GM23338 (cell line): Measurements from ENCODE around the gene GSG1L. TPM values are rescaled to one million over a fixed set of nuclear protein-coding genes. Genes with fewer than 3 reads are reported as not detected.

Source experiments
- ATAC-seq: fragments of 200-7000 bp; cut with Tn5 transposase; 3 replicates; pipeline ENCODE4 v1.9.1; 2020
- DNase-seq: peaks from one replicate; pipeline ENCODE4 v3.0.0-alpha.2; 2015; ENCODE audit warnings: low spot score
- H2AFZ ChIP-seq: fragments of 200-600 bp; sonication (generic); 2 replicates; pipeline ENCODE4 v1.8.0; 2016; ENCODE audit warnings: antibody characterized with exemption, mild to moderate bottlenecking, moderate library complexity
- H3F3A ChIP-seq: fragments of 200-600 bp; sonication (generic); replicated peaks from 2 replicates; pipeline ENCODE4 v1.8.0; 2017; ENCODE audit warnings: antibody characterized with exemption, mixed run types, low read depth
- H3K27ac ChIP-seq: fragments of 200-600 bp; sonication (generic); 2 replicates; pipeline ENCODE4 v1.6.1; 2016; ENCODE audit warnings: low read depth
- H3K27me3 ChIP-seq: fragments of 200-600 bp; sonication (generic); 2 replicates; pipeline ENCODE4 v1.8.0; 2016; ENCODE audit warnings: mild to moderate bottlenecking, mixed run types, moderate library complexity; ENCODE audit not compliant: insufficient read depth
- H3K36me3 ChIP-seq: fragments of 200-600 bp; sonication (generic); 2 replicates; pipeline ENCODE4 v1.8.0; 2016; ENCODE audit warnings: mild to moderate bottlenecking; ENCODE audit not compliant: insufficient read depth
- H3K4me1 ChIP-seq: fragments of 200-600 bp; sonication (generic); 2 replicates; pipeline ENCODE4 v1.8.0; 2016; ENCODE audit warnings: mild to moderate bottlenecking, moderate library complexity; ENCODE audit not compliant: insufficient read depth
- H3K4me2 ChIP-seq: fragments of 200-600 bp; sonication (generic); 2 replicates; pipeline ENCODE4 v1.7.1; 2017; ENCODE audit warnings: mixed run types
- H3K4me3 ChIP-seq: fragments of 200-600 bp; sonication (generic); 2 replicates; pipeline ENCODE4 v1.6.1; 2016; ENCODE audit warnings: mixed run types
- H3K79me2 ChIP-seq: fragments of 200-600 bp; sonication (generic); replicated peaks from 2 replicates; pipeline ENCODE4 v1.8.0; 2017; ENCODE audit warnings: mild to moderate bottlenecking; ENCODE audit not compliant: insufficient read depth
- H3K9me2 ChIP-seq: fragments of 200-600 bp; sonication (generic); 2 replicates; pipeline ENCODE4 v1.8.0; 2017; ENCODE audit not compliant: insufficient read depth
- H4K20me1 ChIP-seq: fragments of 200-600 bp; sonication (generic); replicated peaks from 2 replicates; pipeline ENCODE4 v1.8.0; 2017; ENCODE audit warnings: mild to moderate bottlenecking; ENCODE audit not compliant: insufficient read depth
- H3K27ac Mint-ChIP-seq: 2 replicates; pipeline ENCODE4 v1.8.0; 2020; ENCODE audit warnings: inconsistent platforms, mild to moderate bottlenecking, moderate library complexity, mixed read lengths
- H3K27me3 Mint-ChIP-seq: 3 replicates; pipeline ENCODE4 v1.8.0; 2022; ENCODE audit warnings: low read depth, mild to moderate bottlenecking, moderate library complexity, mixed read lengths, inconsistent platforms; ENCODE audit not compliant: insufficient read depth, poor library complexity
- H3K36me3 Mint-ChIP-seq: 3 replicates; pipeline ENCODE4 v1.8.0; 2021; ENCODE audit warnings: low read depth, mild to moderate bottlenecking, inconsistent platforms, moderate library complexity, mixed read lengths
- H3K4me1 Mint-ChIP-seq: 3 replicates; pipeline ENCODE4 v1.8.0; 2020; ENCODE audit warnings: mild to moderate bottlenecking, inconsistent platforms, mixed read lengths
- H3K4me3 Mint-ChIP-seq: 3 replicates; pipeline ENCODE4 v1.8.0; 2021; ENCODE audit warnings: moderate library complexity, mild to moderate bottlenecking, inconsistent platforms, mixed read lengths
- H3K9me3 Mint-ChIP-seq: 3 replicates; pipeline ENCODE4 v1.8.0; 2020; ENCODE audit warnings: moderate library complexity, mild to moderate bottlenecking, inconsistent platforms, mixed read lengths
- CREB1 ChIP-seq: fragments of 250-450 bp; sonication (Bioruptor Pico); IDR thresholded peaks from 2 replicates; pipeline ENCODE4 v1.5.0; 2020; ENCODE audit warnings: low read depth, mild to moderate bottlenecking, moderate library complexity
- CTCF ChIP-seq, 2 experiments: fragments of 200-600 bp in 1 of 2; sonication (generic) in 1 of 2; conservative IDR thresholded peaks; 2 replicates each; pipeline versions ENCODE4 v1.5.1 to v1.6.1; 2016 to 2017; ENCODE audit warnings: antibody characterized with exemption in 2 of 2, low read depth in 2 of 2, mild to moderate bottlenecking in 2 of 2, moderate library complexity in 1 of 2
- ETS1 ChIP-seq: IDR thresholded peaks from 2 replicates; pipeline ENCODE4 v1.6.1; 2016; ENCODE audit warnings: antibody characterized with exemption
- EZH2 ChIP-seq: fragments of 200-600 bp; sonication (generic); IDR thresholded peaks from one replicate; pipeline ENCODE4 v1.8.0; 2017; ENCODE audit warnings: antibody characterized with exemption, mild to moderate bottlenecking, low read depth; ENCODE audit not compliant: unreplicated experiment
- EZH2phosphoT487 ChIP-seq: fragments of 200-600 bp; sonication (generic); IDR thresholded peaks from one replicate; pipeline ENCODE4 v1.8.1; 2018; ENCODE audit warnings: antibody characterized with exemption; ENCODE audit not compliant: unreplicated experiment
- JUNB ChIP-seq: IDR thresholded peaks from one replicate; pipeline ENCODE4 v1.6.1; 2016; ENCODE audit warnings: antibody characterized with exemption; ENCODE audit not compliant: unreplicated experiment
- NANOG ChIP-seq: IDR thresholded peaks from 2 replicates; pipeline ENCODE4 v1.6.1; 2016; ENCODE audit warnings: antibody characterized with exemption, borderline replicate concordance
- POLR2AphosphoS5 ChIP-seq: IDR thresholded peaks from 2 replicates; pipeline ENCODE4 v1.6.1; 2016; ENCODE audit warnings: antibody characterized with exemption, low read depth
- REST ChIP-seq: IDR thresholded peaks from one replicate; pipeline ENCODE4 v1.6.1; 2018; ENCODE audit warnings: antibody characterized with exemption; ENCODE audit not compliant: unreplicated experiment
- STAT1 ChIP-seq: IDR thresholded peaks from one replicate; pipeline ENCODE4 v1.6.1; 2016; ENCODE audit warnings: antibody characterized with exemption; ENCODE audit not compliant: unreplicated experiment
- ZNF114 ChIP-seq: fragments of 250-450 bp; sonication (Bioruptor Pico); IDR thresholded peaks from 2 replicates; pipeline ENCODE4 v1.5.0; 2020; ENCODE audit warnings: mild to moderate bottlenecking, moderate library complexity
- ZNF331 ChIP-seq: fragments of 250-450 bp; sonication (Bioruptor Pico); IDR thresholded peaks from 2 replicates; pipeline ENCODE4 v1.5.0; 2020; ENCODE audit warnings: low read depth, mild to moderate bottlenecking, moderate library complexity
- ZNF462 ChIP-seq: fragments of 250-450 bp; sonication (Bioruptor Pico); IDR thresholded peaks from 2 replicates; pipeline ENCODE4 v1.5.0; 2020; ENCODE audit warnings: mild to moderate bottlenecking, moderate library complexity
- polyA plus RNA-seq: library from polyadenylated mRNA; unstranded; fragments of >200 nt; fragmentation: Nextera tagmentation; extraction: Ambion mirVana; gene quantifications from 2 replicates; pipeline ENCODE4 v1.2.1, GENCODE V29; 2016
- total RNA-seq: library from RNA; depleted of rRNA; stranded (reverse); fragments of >200 nt; shearing (Covaris generic); gene quantifications from 2 replicates; pipeline ENCODE4 v1.2.3, GENCODE V29; 2014

GSG1L gene
- total and polyA plus RNA-seq, 2 experiments from 2014 or later = 0.36 to 0.63 TPM

GRCh38 chr16:27767081-27767480, 296.4 kb downstream of the GSG1L start:
- H3K36me3 Mint-ChIP-seq = peaks cover 28% of the 10 kb centered on the region
- H3K9me3 Mint-ChIP-seq = peaks cover 11% of the 10 kb centered on the region; the same call in 2 of the 3 replicates
- H3K27ac ChIP-seq = no peak overlapping the region
- no peak for TF ChIP-seq ZNF114 (CRISPR knock-in tag)
- no peak for TF ChIP-seq CTCF (conservative IDR thresholded peaks at IDR 0.05; ENCODE audit: low read depth in 2 of 2)
- no peak for TF ChIP-seq EZH2phosphoT487
- no peak for TF ChIP-seq ZNF331
- no peak for TF ChIP-seq JUNB
- TF ChIP-seq ZNF462 = no peak
- TF ChIP-seq EZH2 = no peak
- TF ChIP-seq ETS1 = no peak
- TF ChIP-seq REST = no peak
- TF ChIP-seq CREB1 (CRISPR knock-in tag) = no peak
- TF ChIP-seq POLR2AphosphoS5 = no peak
- TF ChIP-seq STAT1 = no peak
- no peak for TF ChIP-seq NANOG
- H4K20me1 ChIP-seq = no peaks in the 10 kb centered on the region
- H3K4me2 ChIP-seq = no peak overlapping the region
- H3K79me2 ChIP-seq = no peaks in the 10 kb centered on the region
- H3K4me1 Mint-ChIP-seq = no peaks in the 10 kb centered on the region
- H2AFZ ChIP-seq = no peak overlapping the region
- no peaks in the 10 kb centered on the region for H3K27me3 Mint-ChIP-seq
- DNase-seq (no peak), ATAC-seq (no peak)
- H3F3A ChIP-seq = no peaks in the 10 kb centered on the region
- H3K4me3 ChIP-seq = no peak overlapping the region
- no peak overlapping the region for H3K27ac Mint-ChIP-seq
- H3K4me3 Mint-ChIP-seq = no peak overlapping the region
- H3K27me3 ChIP-seq = no peaks in the 10 kb centered on the region
- H3K9me2 ChIP-seq = no peaks in the 10 kb centered on the region
- H3K36me3 ChIP-seq = no peaks in the 10 kb centered on the region; the same call in 1 of the 2 replicates
- no peaks in the 10 kb centered on the region for H3K4me1 ChIP-seq
